ENCODE measurements around the gene ARHGAP28. TPM values are rescaled to one million over a fixed set of nuclear protein-coding genes. Genes with fewer than 3 reads are reported as not detected.

The ARHGAP28 gene
- total RNA-seq, 2 donors from 2014 or later, result 110 to 133 TPM

DNA sequence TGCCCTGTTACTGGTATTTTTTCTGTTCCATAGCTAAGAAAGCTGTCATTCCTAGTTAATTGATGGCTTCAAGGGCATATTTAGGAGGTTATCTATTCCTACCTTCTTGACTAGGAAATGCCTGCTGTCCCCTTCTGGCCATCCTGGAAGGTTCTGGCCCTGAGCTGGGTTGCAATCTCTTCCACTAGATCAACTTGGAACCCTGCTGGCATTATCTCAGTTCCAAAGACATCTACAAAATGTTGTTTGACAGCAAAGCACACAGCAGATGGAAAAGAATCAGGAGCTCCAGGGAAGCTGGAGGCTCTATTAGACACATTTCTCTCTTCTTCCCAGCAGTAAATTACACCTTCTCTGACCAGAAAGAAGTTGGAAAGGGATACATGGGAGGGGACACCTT, 192.1 kb downstream of the ARHGAP28 start:
- H3K27ac ChIP-seq (ENCODE audit: low read depth, low read length), result no peak overlapping the region
- Mint-ChIP-seq H3K4me1 (peaks cover 15% of the 10 kb centered on the region), H3K36me3 (ENCODE audit: low read depth) (no peaks in the 10 kb centered on the region), H3K27ac (no peak overlapping the region), H3K9me3 (peaks cover 2% of the 10 kb centered on the region), H3K27me3 (ENCODE audit: insufficient read depth) (no peaks in the 10 kb centered on the region), H3K4me3 (no peak overlapping the region)
- no peaks in the 10 kb centered on the region for H3K9me3 ChIP-seq (ENCODE audit: control insufficient read depth, low read length)
- no peaks in the 10 kb centered on the region for H3K36me3 ChIP-seq (ENCODE audit: control insufficient read depth, insufficient read depth, low read length)
- no peak overlapping the region for H3K4me3 ChIP-seq (ENCODE audit: low read length)
- no peak for DNase-seq
- H3K9ac ChIP-seq (ENCODE audit: extremely low read depth, low read length, poor library complexity, severe bottlenecking), result no peak overlapping the region
- peak; percentile 41 for TF ChIP-seq CTCF (conservative IDR thresholded peaks at IDR 0.05)
- peaks cover 7% of the 10 kb centered on the region for H3K4me1 ChIP-seq (ENCODE audit: control insufficient read depth, insufficient read depth, low read length)
- H3K27me3 ChIP-seq (ENCODE audit: control insufficient read depth, insufficient read depth, low read length, poor library complexity, severe bottlenecking), result no peaks in the 10 kb centered on the region

DNA sequence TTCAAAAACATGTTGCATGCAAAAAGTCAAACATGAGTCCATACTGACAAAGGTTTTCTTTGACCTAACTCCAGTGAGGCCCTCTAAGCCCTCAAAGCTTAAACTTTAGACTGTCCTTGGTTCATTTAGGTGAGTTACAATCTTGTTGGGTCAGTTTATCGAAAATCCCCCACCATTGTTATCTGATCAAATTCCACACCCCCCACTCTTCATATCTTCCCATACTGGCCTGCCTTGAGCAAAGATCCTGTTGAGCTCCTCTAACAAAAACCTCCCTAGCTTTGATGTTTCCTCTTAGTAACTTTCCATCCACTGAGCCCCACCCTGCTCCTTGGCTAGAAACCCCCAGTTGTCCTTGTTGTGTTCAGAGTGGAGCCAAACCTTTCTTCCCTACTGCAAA, 193.7 kb downstream of the ARHGAP28 start:
- TF ChIP-seq CTCF (conservative IDR thresholded peaks at IDR 0.05), result no peak
- H3K27me3 Mint-ChIP-seq (ENCODE audit: insufficient read depth), result no peaks in the 10 kb centered on the region

GRCh38 chr18:6927153-6927552, 197.6 kb downstream of the ARHGAP28 start:
- H3K36me3 Mint-ChIP-seq (ENCODE audit: low read depth), result no peaks in the 10 kb centered on the region
- Histone ChIP-seq H3K27ac (ENCODE audit: low read depth, low read length) (no peak overlapping the region), H3K4me1 (ENCODE audit: control insufficient read depth, insufficient read depth, low read length) (peaks cover 7% of the 10 kb centered on the region), H3K9ac (ENCODE audit: extremely low read depth, low read length, poor library complexity, severe bottlenecking) (no peak overlapping the region), H3K27me3 (ENCODE audit: control insufficient read depth, insufficient read depth, low read length, poor library complexity, severe bottlenecking) (no peaks in the 10 kb centered on the region), H3K36me3 (ENCODE audit: control insufficient read depth, insufficient read depth, low read length) (no peaks in the 10 kb centered on the region), H3K4me3 (ENCODE audit: low read length) (no peak overlapping the region), H3K9me3 (ENCODE audit: control insufficient read depth, low read length) (no peaks in the 10 kb centered on the region)
- H3K4me3 Mint-ChIP-seq, result no peak overlapping the region
- no peak for DNase-seq
- peaks cover 17% of the 10 kb centered on the region for H3K4me1 Mint-ChIP-seq
- peaks cover 2% of the 10 kb centered on the region for H3K9me3 Mint-ChIP-seq
- WGBS, 2 experiments (ENCODE audit: insufficient coverage in 1 of 2, insufficient read length in 1 of 2), result 83 to 94% methylated on average over 1 to 2 of the region's 2 CpGs
- no peak for TF ChIP-seq CTCF (conservative IDR thresholded peaks at IDR 0.05)
- H3K27ac Mint-ChIP-seq, result peak overlapping the region; percentile 70
- H3K27me3 Mint-ChIP-seq (ENCODE audit: insufficient read depth), result no peaks in the 10 kb centered on the region

More for the DNA sequence above, 193.7 kb downstream of the ARHGAP28 start:
- H3K36me3 ChIP-seq (ENCODE audit: control insufficient read depth, insufficient read depth, low read length), result no peaks in the 10 kb centered on the region
- H3K9me3 ChIP-seq (ENCODE audit: control insufficient read depth, low read length), result no peaks in the 10 kb centered on the region
- H3K4me1 ChIP-seq (ENCODE audit: control insufficient read depth, insufficient read depth, low read length), result peaks cover 7% of the 10 kb centered on the region
- no peaks in the 10 kb centered on the region for H3K27me3 ChIP-seq (ENCODE audit: control insufficient read depth, insufficient read depth, low read length, poor library complexity, severe bottlenecking)
- H3K27ac ChIP-seq (ENCODE audit: low read depth, low read length), result no peak overlapping the region
- H3K4me1 Mint-ChIP-seq, result peaks cover 22% of the 10 kb centered on the region
- H3K9me3 Mint-ChIP-seq, result peaks cover 2% of the 10 kb centered on the region
- H3K27ac Mint-ChIP-seq, result no peak overlapping the region
- H3K36me3 Mint-ChIP-seq (ENCODE audit: low read depth), result no peaks in the 10 kb centered on the region
- WGBS, 2 experiments (ENCODE audit: insufficient coverage in 1 of 2, insufficient read length in 1 of 2), result 88% methylated on average over 1 of the region's 1 CpG; no CpG with 5 or more reads in 1 of the 2 experiments
- no peak overlapping the region for H3K9ac ChIP-seq (ENCODE audit: extremely low read depth, low read length, poor library complexity, severe bottlenecking)
- H3K4me3 Mint-ChIP-seq, result no peak overlapping the region
- H3K4me3 ChIP-seq (ENCODE audit: low read length), result no peak overlapping the region
- DNase-seq, result no peak
